GM10266 (cell line): Measurements from ENCODE around the gene MRTFA.

Experiments used
- DNase-seq: peaks from one replicate; pipeline ENCODE4 v3.0.0; 2012; ENCODE audit errors: extremely low spot score
- CTCF ChIP-seq: IDR thresholded peaks from 2 replicates; pipeline ENCODE4 v1.5.1; 2012; ENCODE audit warnings: mild to moderate bottlenecking, low read depth; ENCODE audit not compliant: control insufficient read depth, insufficient read depth; ENCODE audit errors: missing control alignments

MRTFA gene

GRCh38 chr22:40671369-40671768, 34.9 kb upstream of the MRTFA start:
- no peak for DNase-seq
- no peak for TF ChIP-seq CTCF

GRCh38 chr22:40670058-40670457, 33.5 kb upstream of the MRTFA start:
- DNase-seq: no peak
- TF ChIP-seq CTCF: no peak

GRCh38 chr22:40668611-40669411, 32.3 kb upstream of the MRTFA start:
- no peak for TF ChIP-seq CTCF
- DNase-seq: no peak

GRCh38 chr22:40666151-40666848, 29.8 kb upstream of the MRTFA start:
- no peak for TF ChIP-seq CTCF
- no peak for DNase-seq

GRCh38 chr22:40665312-40665711, 28.8 kb upstream of the MRTFA start:
- no peak for DNase-seq
- TF ChIP-seq CTCF: no peak

GRCh38 chr22:40661671-40662070, 25.2 kb upstream of the MRTFA start:
- DNase-seq: no peak
- no peak for TF ChIP-seq CTCF

- no peak for DNase-seq
- no peak for TF ChIP-seq CTCF
Observed at GRCh38 chr22:40660730-40661129, 24.2 kb upstream of the MRTFA start.
